Karpas-422 (cell line): ENCODE data around the gene TMPRSS11F. TPM values are rescaled to one million over a fixed set of nuclear protein-coding genes. Genes with fewer than 3 reads are reported as not detected.
"Not testable (repeated sequence)": the region's sequence is repeated elsewhere in the genome, so short reads cannot be mapped to it uniquely, and the experiment has no call there.

ENCODE experiments used
- DNase-seq: peaks from one replicate; pipeline ENCODE4 v3.0.0-alpha.2; 2015
- H2AFZ ChIP-seq: fragments of 200-600 bp; sonication (generic); 2 replicates; pipeline ENCODE4 v1.6.1; 2014; ENCODE audit warnings: antibody characterized with exemption, low read length, mixed read lengths
- H3K27ac ChIP-seq: fragments of 200-600 bp; sonication (generic); 2 replicates; pipeline ENCODE4 v1.5.1; 2014; ENCODE audit warnings: mild to moderate bottlenecking, low read length, moderate library complexity
- H3K27me3 ChIP-seq: fragments of 200-600 bp; sonication (generic); 2 replicates; pipeline ENCODE4 v1.6.1; 2014; ENCODE audit warnings: low read length, mixed read lengths
- H3K36me3 ChIP-seq: fragments of 200-600 bp; sonication (generic); 2 replicates; pipeline ENCODE4 v1.6.1; 2014; ENCODE audit warnings: low read length, mixed read lengths; ENCODE audit not compliant: insufficient read depth
- H3K4me1 ChIP-seq: fragments of 200-600 bp; sonication (generic); 2 replicates; pipeline ENCODE4 v1.6.1; 2014; ENCODE audit warnings: mild to moderate bottlenecking, low read length, mixed read lengths
- H3K4me2 ChIP-seq: fragments of 200-600 bp; sonication (generic); 2 replicates; pipeline ENCODE4 v1.6.1; 2014; ENCODE audit warnings: low read length, low read depth, mild to moderate bottlenecking; ENCODE audit not compliant: poor library complexity, severe bottlenecking
- H3K4me3 ChIP-seq: fragments of 200-600 bp; sonication (generic); 2 replicates; pipeline ENCODE4 v1.5.1; 2014; ENCODE audit warnings: mild to moderate bottlenecking, antibody characterized with exemption, low read length, mixed read lengths
- H3K79me2 ChIP-seq: fragments of 200-600 bp; sonication (generic); 2 replicates; pipeline ENCODE4 v1.6.1; 2014; ENCODE audit warnings: mild to moderate bottlenecking, low read length, mixed read lengths
- H3K9ac ChIP-seq: fragments of 200-600 bp; sonication (generic); 2 replicates; pipeline ENCODE4 v1.6.0; 2014; ENCODE audit warnings: low read length
- H3K9me2 ChIP-seq: fragments of 200-600 bp; sonication (generic), shearing (Covaris generic); replicated peaks from 2 replicates; pipeline ENCODE4 v1.6.0; 2014; ENCODE audit warnings: mild to moderate bottlenecking, low read length, moderate library complexity; ENCODE audit not compliant: insufficient read depth
- H3K9me3 ChIP-seq: fragments of 300-700, 200-600 bp; sonication (generic); 2 replicates; pipeline ENCODE4 v1.6.1; 2014; ENCODE audit warnings: low read length, mixed read lengths
- H4K20me1 ChIP-seq: fragments of 200-600 bp; sonication (generic); 2 replicates; pipeline ENCODE4 v1.6.1; 2014; ENCODE audit warnings: mild to moderate bottlenecking, antibody characterized with exemption, low read length, low read depth; ENCODE audit not compliant: insufficient read depth
- total RNA-seq: library from RNA; depleted of rRNA; stranded (reverse); fragments of >200 nt; shearing (Covaris generic); gene quantifications from 2 replicates; pipeline ENCODE4 v1.2.3, GENCODE V29; 2014; ENCODE audit warnings: low replicate concordance; rRNA removed

TMPRSS11F gene
- total RNA-seq, result not detected in 2 replicates

DNA sequence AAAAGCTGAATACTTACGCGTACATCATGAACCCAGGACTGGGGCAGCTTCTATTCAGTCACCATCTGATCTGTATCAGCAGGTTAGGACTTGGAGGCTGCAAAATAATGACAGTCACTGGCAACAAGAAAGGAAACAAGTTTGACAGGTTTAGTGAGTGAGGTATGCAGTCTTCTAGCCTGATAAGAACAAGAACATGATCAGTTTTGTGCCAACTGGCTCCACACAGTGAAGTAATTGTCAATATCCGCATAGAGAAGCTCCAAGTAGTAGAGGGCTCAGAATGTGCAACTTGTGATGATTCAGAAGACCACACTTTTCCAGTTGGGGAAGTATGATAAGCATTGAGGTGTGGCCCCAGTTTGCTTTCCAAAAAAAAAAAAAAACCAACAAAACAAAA lies at the start of gene TMPRSS11F:
Gene TMPRSS11F, minus strand, starts transcription at position 77 of the 400 bp plus-strand sequence. Its CDS starts 49 bp downstream, at position 28.
- H3K4me3 ChIP-seq, result no peak within 1 kb of the TSS
- H3K36me3 ChIP-seq, result no peaks in the 10 kb centered on the region
- H3K4me2 ChIP-seq, result no peak within 1 kb of the TSS
- no peaks in the 10 kb centered on the region for H3K79me2 ChIP-seq
- no peaks in the 10 kb centered on the region for H4K20me1 ChIP-seq
- no peak within 1 kb of the TSS for H3K9ac ChIP-seq
- no peaks in the 10 kb centered on the region for H3K4me1 ChIP-seq
- H3K27ac ChIP-seq, result no peak within 1 kb of the TSS
- no peak for DNase-seq
- no peaks in the 10 kb centered on the region for H3K9me2 ChIP-seq
- H3K27me3 ChIP-seq, result no peaks in the 10 kb centered on the region
- no peak within 1 kb of the TSS for H2AFZ ChIP-seq
- H3K9me3 ChIP-seq, result no peaks in the 10 kb centered on the region

DNA sequence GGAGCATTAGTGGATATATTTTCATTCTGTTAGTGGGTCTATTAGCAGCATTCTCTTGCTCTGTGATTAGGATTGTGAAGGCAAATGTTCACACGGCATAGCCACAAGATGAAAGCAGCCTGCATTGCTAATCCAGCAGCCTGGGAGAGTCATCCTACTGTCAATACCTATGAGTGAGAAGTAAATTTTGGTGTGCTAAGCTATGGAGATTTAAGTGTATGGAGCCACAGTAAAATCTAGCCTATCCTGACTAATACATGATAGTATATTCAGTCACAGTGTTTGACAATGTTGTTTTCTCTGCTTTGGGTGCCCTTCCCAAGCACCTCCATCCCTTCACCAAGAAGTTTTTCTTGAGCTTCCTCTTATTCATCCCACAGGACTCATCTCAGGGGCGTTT lies 47.2 kb upstream of the TMPRSS11F start:
- Histone ChIP-seq H3K9ac (no peak overlapping the region), H3K9me3 (no peaks in the 10 kb centered on the region), H3K79me2 (no peaks in the 10 kb centered on the region), H3K27ac (no peak overlapping the region), H3K27me3 (no peaks in the 10 kb centered on the region), H3K4me3 (no peak overlapping the region), H3K4me2 (no peak overlapping the region), H3K4me1 (no peaks in the 10 kb centered on the region), H3K9me2 (no peaks in the 10 kb centered on the region), H4K20me1 (no peaks in the 10 kb centered on the region), H3K36me3 (no peaks in the 10 kb centered on the region), H2AFZ (no peak overlapping the region)
- DNase-seq, result no peak

DNA sequence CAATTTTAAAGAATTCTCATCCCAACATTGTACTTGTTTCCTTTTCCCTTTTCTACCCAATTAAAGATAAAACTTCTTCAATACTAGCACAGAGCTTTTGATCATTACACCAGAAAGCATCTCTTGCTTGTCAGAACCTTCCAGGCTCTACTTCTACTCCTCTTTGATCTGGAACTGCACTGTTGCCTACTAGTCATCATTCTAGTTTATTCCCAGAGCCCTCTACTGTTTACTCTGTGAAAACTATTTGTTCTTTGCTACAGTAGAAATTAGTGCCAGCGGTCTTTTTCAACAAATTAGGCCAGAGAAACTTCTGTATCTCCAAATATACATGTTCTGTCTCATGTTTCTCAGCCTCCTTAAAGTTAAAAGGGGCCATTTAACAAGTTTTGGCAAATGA lies 46.8 kb upstream of the TMPRSS11F start:
- Histone ChIP-seq H3K9me2 (no peaks in the 10 kb centered on the region), H3K4me3 (no peak overlapping the region), H3K4me1 (no peaks in the 10 kb centered on the region), H3K27me3 (no peaks in the 10 kb centered on the region), H3K79me2 (no peaks in the 10 kb centered on the region), H3K4me2 (no peak overlapping the region), H4K20me1 (no peaks in the 10 kb centered on the region), H3K9me3 (no peaks in the 10 kb centered on the region), H2AFZ (no peak overlapping the region), H3K36me3 (no peaks in the 10 kb centered on the region), H3K9ac (no peak overlapping the region), H3K27ac (no peak overlapping the region)
- no peak for DNase-seq

DNA sequence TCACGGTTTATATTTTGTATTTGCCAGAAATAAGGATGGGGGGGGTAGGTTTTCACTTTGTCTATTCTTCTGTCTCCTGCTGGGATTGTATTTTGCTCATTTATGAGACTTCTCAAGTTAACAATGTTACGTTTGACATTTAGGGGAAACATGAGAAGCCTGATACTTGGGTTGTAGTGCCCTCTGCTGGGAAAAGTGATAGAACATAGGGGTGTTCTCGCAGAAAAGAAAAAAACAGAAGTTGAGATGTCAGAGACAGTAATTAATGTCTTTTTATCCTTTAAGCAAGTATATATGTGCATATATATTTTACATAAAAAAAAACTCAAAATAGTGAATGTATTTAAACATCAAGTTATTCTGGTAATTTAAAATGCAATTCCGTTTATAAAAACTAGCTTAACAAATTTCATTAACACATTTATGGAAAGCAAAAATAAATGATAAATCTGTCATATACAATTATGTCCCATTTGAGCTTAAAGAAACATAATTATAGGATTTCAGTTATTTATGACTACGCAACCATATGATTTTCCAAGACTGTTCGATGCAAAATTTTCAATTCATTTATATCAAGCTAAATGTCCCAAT lies 46.0 kb upstream of the TMPRSS11F start:
- Histone ChIP-seq H3K4me1 (no peaks in the 10 kb centered on the region), H3K36me3 (no peaks in the 10 kb centered on the region), H2AFZ (no peak overlapping the region), H3K9ac (no peak overlapping the region), H3K9me3 (no peaks in the 10 kb centered on the region), H3K9me2 (no peaks in the 10 kb centered on the region), H3K79me2 (no peaks in the 10 kb centered on the region), H3K4me2 (no peak overlapping the region), H3K27ac (no peak overlapping the region), H3K27me3 (no peaks in the 10 kb centered on the region), H4K20me1 (no peaks in the 10 kb centered on the region), H3K4me3 (no peak overlapping the region)
- DNase-seq, result peak; percentile 88

DNA sequence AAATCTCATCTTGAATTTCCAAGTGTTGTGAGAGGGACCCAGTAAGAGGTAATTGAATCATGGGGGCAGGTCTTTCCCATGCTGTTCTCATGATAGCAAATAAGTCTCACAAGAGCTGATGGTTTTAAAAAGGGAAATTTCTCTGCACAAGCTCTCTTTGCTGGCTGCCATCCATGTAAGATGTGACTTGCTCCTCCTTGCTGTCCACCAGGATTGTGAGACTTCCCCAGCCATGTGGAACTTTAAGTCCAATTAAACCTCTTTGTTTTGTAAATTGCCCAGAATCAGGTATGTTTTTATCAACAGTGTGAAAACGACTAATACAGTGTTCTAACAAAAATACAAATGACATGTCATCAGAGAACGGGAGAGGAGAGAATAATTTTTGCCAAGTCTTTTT lies 44.7 kb upstream of the TMPRSS11F start:
- H4K20me1 ChIP-seq, H3K27ac ChIP-seq, H3K4me1 ChIP-seq, H3K36me3 ChIP-seq, H3K9me2 ChIP-seq, H3K27me3 ChIP-seq, H3K4me2 ChIP-seq, H3K79me2 ChIP-seq, H3K9me3 ChIP-seq, DNase-seq, H2AFZ ChIP-seq, H3K9ac ChIP-seq, H3K4me3 ChIP-seq: not testable (repeated sequence)

DNA sequence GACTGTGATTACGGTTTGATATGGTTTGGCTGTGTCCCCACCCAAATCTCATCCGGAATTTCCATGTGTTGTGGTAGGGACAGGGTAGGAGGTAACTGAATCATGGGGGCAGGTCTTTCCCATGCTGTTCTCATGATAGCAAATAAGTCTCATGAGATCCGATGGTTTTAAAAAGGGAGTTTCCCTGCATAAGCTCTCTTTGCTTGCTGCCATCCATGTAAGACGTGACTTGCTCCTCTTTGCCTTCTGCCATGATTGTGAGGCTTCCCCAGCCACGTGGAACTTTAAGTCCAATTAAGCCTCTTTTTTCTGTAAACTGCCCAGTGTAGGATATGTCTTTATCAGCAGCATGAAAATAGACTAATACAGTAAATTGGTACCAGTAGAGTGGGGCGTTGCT lies 42.5 kb upstream of the TMPRSS11F start:
- H3K9me2 ChIP-seq, H3K4me2 ChIP-seq, DNase-seq, H3K27me3 ChIP-seq, H3K4me3 ChIP-seq, H2AFZ ChIP-seq, H3K27ac ChIP-seq, H3K79me2 ChIP-seq, H3K36me3 ChIP-seq, H4K20me1 ChIP-seq, H3K4me1 ChIP-seq, H3K9me3 ChIP-seq, H3K9ac ChIP-seq: not testable (repeated sequence)

DNA sequence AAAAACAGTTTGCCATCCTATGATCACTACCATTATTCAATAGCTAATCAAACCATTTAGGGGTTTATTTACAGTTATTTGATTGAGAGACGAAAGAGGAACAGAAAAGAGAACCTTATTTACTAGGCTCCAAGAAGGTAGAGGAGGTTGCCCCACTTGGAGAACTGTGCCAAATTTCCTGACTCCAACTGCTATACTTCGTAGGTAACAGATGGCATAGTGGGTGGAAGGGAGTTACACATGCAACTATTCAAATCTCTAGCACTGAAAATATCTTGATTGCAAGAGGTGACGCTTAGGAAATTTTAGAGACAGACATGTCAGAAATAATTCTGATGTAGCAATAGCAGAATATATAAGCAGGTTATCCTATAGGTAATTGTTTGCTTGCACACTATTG lies 38.0 kb upstream of the TMPRSS11F start:
- no peak overlapping the region for H3K9ac ChIP-seq
- no peaks in the 10 kb centered on the region for H3K27me3 ChIP-seq
- no peak overlapping the region for H2AFZ ChIP-seq
- H3K4me3 ChIP-seq, result no peak overlapping the region
- no peaks in the 10 kb centered on the region for H3K79me2 ChIP-seq
- no peaks in the 10 kb centered on the region for H3K36me3 ChIP-seq
- no peaks in the 10 kb centered on the region for H4K20me1 ChIP-seq
- H3K4me2 ChIP-seq, result no peak overlapping the region
- no peak overlapping the region for H3K27ac ChIP-seq
- no peaks in the 10 kb centered on the region for H3K9me3 ChIP-seq
- no peaks in the 10 kb centered on the region for H3K4me1 ChIP-seq
- no peaks in the 10 kb centered on the region for H3K9me2 ChIP-seq
- no peak for DNase-seq

DNA sequence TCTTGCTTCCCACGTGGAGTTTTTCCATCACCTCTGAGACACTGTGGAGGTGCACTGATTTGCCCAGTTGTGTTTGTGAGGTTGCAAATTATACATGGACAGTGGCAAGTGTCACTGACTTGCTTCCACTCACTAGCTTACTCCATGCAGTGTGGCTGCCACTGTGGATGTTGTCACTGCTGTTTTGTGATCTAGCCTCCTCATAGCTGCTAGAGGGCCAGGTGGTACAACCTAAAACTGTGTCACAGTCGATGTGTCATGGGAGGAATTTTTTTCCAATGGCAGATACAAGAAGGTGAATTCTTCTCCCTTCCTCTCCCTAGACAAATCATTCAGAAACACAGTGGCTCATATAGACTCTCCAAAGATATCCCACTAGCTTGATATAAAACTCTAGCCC lies 37.5 kb upstream of the TMPRSS11F start:
- no peaks in the 10 kb centered on the region for H3K27me3 ChIP-seq
- H3K36me3 ChIP-seq, result no peaks in the 10 kb centered on the region
- no peak overlapping the region for H3K4me2 ChIP-seq
- H3K27ac ChIP-seq, result no peak overlapping the region
- H4K20me1 ChIP-seq, result no peaks in the 10 kb centered on the region
- no peaks in the 10 kb centered on the region for H3K79me2 ChIP-seq
- no peak overlapping the region for H3K4me3 ChIP-seq
- H3K9me3 ChIP-seq, result no peaks in the 10 kb centered on the region
- DNase-seq, result no peak
- H3K9ac ChIP-seq, result no peak overlapping the region
- no peak overlapping the region for H2AFZ ChIP-seq
- H3K9me2 ChIP-seq, result no peaks in the 10 kb centered on the region
- H3K4me1 ChIP-seq, result no peaks in the 10 kb centered on the region

DNA sequence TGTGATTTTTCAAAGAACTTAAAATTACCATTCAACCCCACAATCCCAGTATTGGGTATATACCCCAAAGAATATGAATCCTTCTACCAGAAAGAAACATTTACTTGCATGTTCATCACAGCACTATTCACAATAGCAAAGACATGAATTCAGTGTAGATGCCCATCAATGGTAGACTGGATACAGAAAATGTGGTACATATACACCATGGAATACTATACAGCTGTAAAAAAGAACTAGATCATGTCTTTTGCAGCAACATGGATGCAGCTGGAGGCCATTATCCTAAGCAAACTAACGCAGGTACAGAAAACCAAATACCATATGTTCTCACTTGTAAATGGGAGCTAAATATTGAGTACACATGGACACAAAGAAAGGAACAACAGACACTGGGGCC lies 34.1 kb upstream of the TMPRSS11F start:
- Histone ChIP-seq H3K36me3 (no peaks in the 10 kb centered on the region), H3K79me2 (no peaks in the 10 kb centered on the region), H3K9me3 (no peaks in the 10 kb centered on the region), H3K9ac (no peak overlapping the region), H3K27me3 (no peaks in the 10 kb centered on the region), H3K4me1 (no peaks in the 10 kb centered on the region), H3K27ac (no peak overlapping the region), H2AFZ (no peak overlapping the region), H4K20me1 (no peaks in the 10 kb centered on the region), H3K4me3 (no peak overlapping the region), H3K9me2 (no peaks in the 10 kb centered on the region), H3K4me2 (no peak overlapping the region)
- no peak for DNase-seq
